UCSD-AML1 (cell line): Measurements from ENCODE around the gene CAMKK1.

Experiments
- DNase-seq: peaks from one replicate; lab custom pipeline; 2025; ENCODE audit not compliant: unreplicated experiment; lab: John Stamatoyannopoulos, UW

CAMKK1 gene

GRCh38 chr17:3893003-3893719 lies at the start of gene CAMKK1:
CAMKK1 (minus strand) TSS chr17:3893053; CDS start chr17:3885687, 7,366 bp downstream.
- peak; percentile 93 for DNase-seq

- DNase-seq: no peak
Observed at GRCh38 chr17:3940965-3941698, 48.3 kb upstream of the CAMKK1 start.

GRCh38 chr17:3937359-3937758 lies 44.5 kb upstream of the CAMKK1 start:
- DNase-seq: no peak

GRCh38 chr17:3935825-3936355 lies 43.0 kb upstream of the CAMKK1 start:
- DNase-seq: no peak

GRCh38 chr17:3935140-3935542 lies 42.3 kb upstream of the CAMKK1 start:
- peak; percentile 83 for DNase-seq

GRCh38 chr17:3929764-3930163 lies 36.9 kb upstream of the CAMKK1 start:
- no peak for DNase-seq

- no peak for DNase-seq
Observed at GRCh38 chr17:3929181-3929580, 36.3 kb upstream of the CAMKK1 start.

- DNase-seq: no peak
Observed at GRCh38 chr17:3928406-3928805, 35.6 kb upstream of the CAMKK1 start.

GRCh38 chr17:3927628-3928340 lies 34.9 kb upstream of the CAMKK1 start:
- DNase-seq: no peak

GRCh38 chr17:3926860-3927627 lies 34.2 kb upstream of the CAMKK1 start:
- no peak for DNase-seq

GRCh38 chr17:3925684-3926485 lies 33.0 kb upstream of the CAMKK1 start:
- DNase-seq: no peak

GRCh38 chr17:3924512-3925350 lies 31.9 kb upstream of the CAMKK1 start:
- no peak for DNase-seq

- DNase-seq: no peak
Observed at GRCh38 chr17:3923466-3924190, 30.8 kb upstream of the CAMKK1 start.

- DNase-seq: no peak
Observed at GRCh38 chr17:3922765-3923164, 29.9 kb upstream of the CAMKK1 start.

GRCh38 chr17:3921502-3922319 lies 28.9 kb upstream of the CAMKK1 start:
- no peak for DNase-seq

GRCh38 chr17:3921006-3921405 lies 28.2 kb upstream of the CAMKK1 start:
- no peak for DNase-seq

GRCh38 chr17:3919123-3919624 lies 26.3 kb upstream of the CAMKK1 start:
- no peak for DNase-seq
